C4-2B (cell line): Measurements from ENCODE around the gene TAF7.

ENCODE experiments used
- ZFX ChIP-seq: fragments of 450-650 bp; IDR thresholded peaks from 2 replicates; pipeline ENCODE4 v1.6.1; 2017
- TF ChIP-seq, protein P1 (sequence below): fragments of 450-650 bp; conservative IDR thresholded peaks from 2 replicates; pipeline ENCODE4 v1.5.1; 2017; ENCODE audit warnings: mild to moderate bottlenecking

DNA sequence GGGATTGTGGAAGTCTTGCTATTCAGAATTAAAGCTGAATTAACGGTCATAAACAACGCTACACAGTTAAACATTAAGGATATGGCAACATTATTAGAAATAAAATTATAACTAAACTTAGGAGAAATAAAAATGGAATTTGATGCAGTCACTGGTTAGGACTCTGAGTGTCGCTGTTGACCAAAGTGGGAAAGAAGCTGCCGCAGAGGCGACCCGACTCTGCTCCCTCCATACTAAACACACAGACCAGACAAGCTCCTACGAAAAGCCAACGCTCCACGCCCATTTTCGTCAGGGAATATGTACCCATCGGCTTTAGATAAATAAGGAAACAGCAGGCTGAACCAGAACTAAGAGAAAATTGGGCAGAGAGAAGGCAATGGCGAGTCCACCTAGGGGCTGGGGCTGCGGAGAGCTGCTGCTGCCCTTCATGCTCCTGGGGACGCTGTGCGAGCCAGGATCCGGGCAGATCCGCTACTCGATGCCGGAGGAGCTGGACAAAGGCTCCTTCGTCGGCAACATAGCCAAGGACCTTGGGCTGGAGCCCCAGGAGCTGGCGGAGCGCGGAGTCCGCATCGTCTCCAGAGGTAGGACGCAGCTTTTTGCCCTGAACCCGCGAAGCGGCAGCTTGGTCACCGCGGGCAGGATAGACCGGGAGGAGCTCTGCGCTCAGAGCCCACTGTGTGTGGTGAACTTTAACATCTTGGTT, 43.5 kb upstream of the TAF7 start, which contains the start of gene PCDHGA5:
- TF ChIP-seq, protein P1, sequence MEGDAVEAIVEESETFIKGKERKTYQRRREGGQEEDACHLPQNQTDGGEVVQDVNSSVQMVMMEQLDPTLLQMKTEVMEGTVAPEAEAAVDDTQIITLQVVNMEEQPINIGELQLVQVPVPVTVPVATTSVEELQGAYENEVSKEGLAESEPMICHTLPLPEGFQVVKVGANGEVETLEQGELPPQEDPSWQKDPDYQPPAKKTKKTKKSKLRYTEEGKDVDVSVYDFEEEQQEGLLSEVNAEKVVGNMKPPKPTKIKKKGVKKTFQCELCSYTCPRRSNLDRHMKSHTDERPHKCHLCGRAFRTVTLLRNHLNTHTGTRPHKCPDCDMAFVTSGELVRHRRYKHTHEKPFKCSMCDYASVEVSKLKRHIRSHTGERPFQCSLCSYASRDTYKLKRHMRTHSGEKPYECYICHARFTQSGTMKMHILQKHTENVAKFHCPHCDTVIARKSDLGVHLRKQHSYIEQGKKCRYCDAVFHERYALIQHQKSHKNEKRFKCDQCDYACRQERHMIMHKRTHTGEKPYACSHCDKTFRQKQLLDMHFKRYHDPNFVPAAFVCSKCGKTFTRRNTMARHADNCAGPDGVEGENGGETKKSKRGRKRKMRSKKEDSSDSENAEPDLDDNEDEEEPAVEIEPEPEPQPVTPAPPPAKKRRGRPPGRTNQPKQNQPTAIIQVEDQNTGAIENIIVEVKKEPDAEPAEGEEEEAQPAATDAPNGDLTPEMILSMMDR, result peak; percentile 34
- no peak for TF ChIP-seq ZFX
